PFSK-1 (cell line): ENCODE results near the gene ARHGEF26.

Source experiments
- FOXP2 ChIP-seq: optimal IDR thresholded peaks from 2 replicates; pipeline ENCODE3; 2011; ENCODE audit warnings: borderline replicate concordance, control low read depth, inconsistent platforms; ENCODE audit not compliant: insufficient read depth; ENCODE audit errors: extremely low read length, extremely low read depth
- POLR2AphosphoS5 ChIP-seq: IDR thresholded peaks from 2 replicates; pipeline ENCODE4 v1.6.1; 2012; ENCODE audit warnings: low read depth, mild to moderate bottlenecking, control low read depth, low read length, moderate library complexity
- SIN3A ChIP-seq: IDR thresholded peaks from 2 replicates; pipeline ENCODE4 v1.6.1; 2012; ENCODE audit warnings: mild to moderate bottlenecking, low read length, moderate library complexity, borderline replicate concordance; ENCODE audit not compliant: insufficient read depth
- TAF1 ChIP-seq: IDR thresholded peaks from 2 replicates; pipeline ENCODE4 v1.6.1; 2012; ENCODE audit warnings: low read length, control low read depth, borderline replicate concordance; ENCODE audit not compliant: insufficient read depth
- TF ChIP-seq, protein P1 (sequence below), 2 experiments: IDR thresholded peaks; 2 replicates each; pipeline versions ENCODE4 v1.6.1 to v1.8.0; 2011 to 2012; ENCODE audit warnings: low read depth in 2 of 2, low read length in 2 of 2, control low read depth in 1 of 2, inconsistent platforms in 1 of 2, mild to moderate bottlenecking in 1 of 2, moderate library complexity in 1 of 2; ENCODE audit not compliant: insufficient read depth in 1 of 2

Gene ARHGEF26

GRCh38 chr3:154193000-154193615, 71.9 kb downstream of the ARHGEF26 start:
- TF ChIP-seq POLR2AphosphoS5 (no peak), TAF1 (no peak), SIN3A (no peak), FOXP2 (no peak)
- TF ChIP-seq, protein P1, sequence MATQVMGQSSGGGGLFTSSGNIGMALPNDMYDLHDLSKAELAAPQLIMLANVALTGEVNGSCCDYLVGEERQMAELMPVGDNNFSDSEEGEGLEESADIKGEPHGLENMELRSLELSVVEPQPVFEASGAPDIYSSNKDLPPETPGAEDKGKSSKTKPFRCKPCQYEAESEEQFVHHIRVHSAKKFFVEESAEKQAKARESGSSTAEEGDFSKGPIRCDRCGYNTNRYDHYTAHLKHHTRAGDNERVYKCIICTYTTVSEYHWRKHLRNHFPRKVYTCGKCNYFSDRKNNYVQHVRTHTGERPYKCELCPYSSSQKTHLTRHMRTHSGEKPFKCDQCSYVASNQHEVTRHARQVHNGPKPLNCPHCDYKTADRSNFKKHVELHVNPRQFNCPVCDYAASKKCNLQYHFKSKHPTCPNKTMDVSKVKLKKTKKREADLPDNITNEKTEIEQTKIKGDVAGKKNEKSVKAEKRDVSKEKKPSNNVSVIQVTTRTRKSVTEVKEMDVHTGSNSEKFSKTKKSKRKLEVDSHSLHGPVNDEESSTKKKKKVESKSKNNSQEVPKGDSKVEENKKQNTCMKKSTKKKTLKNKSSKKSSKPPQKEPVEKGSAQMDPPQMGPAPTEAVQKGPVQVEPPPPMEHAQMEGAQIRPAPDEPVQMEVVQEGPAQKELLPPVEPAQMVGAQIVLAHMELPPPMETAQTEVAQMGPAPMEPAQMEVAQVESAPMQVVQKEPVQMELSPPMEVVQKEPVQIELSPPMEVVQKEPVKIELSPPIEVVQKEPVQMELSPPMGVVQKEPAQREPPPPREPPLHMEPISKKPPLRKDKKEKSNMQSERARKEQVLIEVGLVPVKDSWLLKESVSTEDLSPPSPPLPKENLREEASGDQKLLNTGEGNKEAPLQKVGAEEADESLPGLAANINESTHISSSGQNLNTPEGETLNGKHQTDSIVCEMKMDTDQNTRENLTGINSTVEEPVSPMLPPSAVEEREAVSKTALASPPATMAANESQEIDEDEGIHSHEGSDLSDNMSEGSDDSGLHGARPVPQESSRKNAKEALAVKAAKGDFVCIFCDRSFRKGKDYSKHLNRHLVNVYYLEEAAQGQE (IDR thresholded peaks at IDR 0.05; ENCODE audit: insufficient read depth in 1 of 2, low read depth in 2 of 2, low read length in 2 of 2): no peak

GRCh38 chr3:154194877-154195276, 73.7 kb downstream of the ARHGEF26 start:
- TF ChIP-seq TAF1: no peak
- TF ChIP-seq FOXP2: no peak
- TF ChIP-seq, protein P1 (IDR thresholded peaks at IDR 0.05; ENCODE audit: insufficient read depth in 1 of 2, low read depth in 2 of 2, low read length in 2 of 2): no peak
- TF ChIP-seq POLR2AphosphoS5: no peak
- TF ChIP-seq SIN3A: no peak

DNA sequence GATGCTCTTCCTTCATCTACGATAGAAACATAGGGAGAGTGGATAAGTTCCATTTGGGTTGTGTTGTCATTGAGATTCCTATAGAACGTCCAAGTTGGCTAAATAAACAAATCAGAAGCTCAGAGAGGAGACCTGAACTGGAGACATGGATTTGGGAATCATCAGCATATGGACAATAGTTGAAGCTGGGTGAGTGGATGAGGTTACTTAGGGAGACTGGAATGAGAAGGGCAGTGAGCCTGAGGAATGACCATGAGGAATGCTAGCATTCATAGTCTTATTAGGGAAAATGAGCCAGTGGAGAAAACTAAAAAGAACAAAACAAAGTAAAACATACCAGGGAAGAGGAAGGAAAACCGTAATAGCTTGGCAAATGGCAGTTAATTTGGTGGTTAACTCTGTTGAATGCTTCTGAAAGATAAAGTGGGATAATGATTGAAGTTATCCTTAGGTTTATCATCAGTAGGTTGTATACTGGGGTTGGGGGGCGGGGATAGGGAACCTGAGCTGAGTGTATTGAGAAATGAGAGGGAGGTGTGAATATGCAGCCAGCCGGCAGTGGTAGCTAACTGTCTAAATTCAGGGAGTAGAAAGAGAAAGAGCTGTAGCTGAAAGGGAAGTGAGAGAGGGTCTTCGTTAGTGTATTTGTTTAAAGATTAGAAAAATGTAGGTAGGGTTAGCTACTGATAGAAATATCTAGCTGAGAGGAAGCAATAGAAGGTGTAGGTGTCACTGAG, 74.6 kb downstream of the ARHGEF26 start:
- TF ChIP-seq, protein P1 (IDR thresholded peaks at IDR 0.05; ENCODE audit: insufficient read depth in 1 of 2, low read depth in 2 of 2, low read length in 2 of 2): no peak
- TF ChIP-seq FOXP2 (no peak), POLR2AphosphoS5 (no peak), SIN3A (no peak), TAF1 (no peak)

- TF ChIP-seq SIN3A (no peak), POLR2AphosphoS5 (no peak), TAF1 (no peak), FOXP2 (no peak)
- TF ChIP-seq, protein P1 (IDR thresholded peaks at IDR 0.05; ENCODE audit: insufficient read depth in 1 of 2, low read depth in 2 of 2, low read length in 2 of 2): no peak
Measured at GRCh38 chr3:154197751-154198150, 76.6 kb downstream of the ARHGEF26 start.
